ENCODE measurements around the gene MFRP.

DNA sequence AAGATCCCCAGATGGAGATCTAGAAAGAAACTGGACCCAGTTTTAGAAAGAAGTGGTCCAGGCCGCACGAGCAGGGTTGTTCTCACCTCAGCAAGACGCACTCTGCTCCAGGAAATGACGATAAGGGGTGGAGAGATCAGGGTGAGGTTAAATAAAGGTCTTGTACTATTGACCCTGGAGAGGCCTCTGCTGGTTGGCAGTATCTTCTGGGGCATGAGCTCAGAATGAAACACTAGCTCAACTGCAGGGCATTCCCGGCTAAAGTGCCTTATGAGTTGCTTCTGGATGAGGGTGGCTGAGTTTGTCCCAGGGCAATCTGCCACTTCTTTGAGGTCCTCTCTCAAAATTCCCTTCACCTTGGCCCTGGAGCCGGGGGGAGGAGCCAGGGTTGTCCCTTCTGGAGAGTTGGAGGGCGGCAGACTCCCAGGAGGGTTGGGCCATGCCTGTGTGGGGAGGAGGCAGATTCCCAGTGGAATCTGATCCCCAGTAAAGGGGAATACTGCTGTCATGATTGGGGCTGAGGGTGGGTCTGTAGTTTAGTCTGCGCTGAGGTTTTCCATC is 24.1 kb upstream of the MFRP start:
- TF ChIP-seq POLR2A (IDR thresholded peaks at IDR 0.05): no peak
- TF ChIP-seq, protein P1, sequence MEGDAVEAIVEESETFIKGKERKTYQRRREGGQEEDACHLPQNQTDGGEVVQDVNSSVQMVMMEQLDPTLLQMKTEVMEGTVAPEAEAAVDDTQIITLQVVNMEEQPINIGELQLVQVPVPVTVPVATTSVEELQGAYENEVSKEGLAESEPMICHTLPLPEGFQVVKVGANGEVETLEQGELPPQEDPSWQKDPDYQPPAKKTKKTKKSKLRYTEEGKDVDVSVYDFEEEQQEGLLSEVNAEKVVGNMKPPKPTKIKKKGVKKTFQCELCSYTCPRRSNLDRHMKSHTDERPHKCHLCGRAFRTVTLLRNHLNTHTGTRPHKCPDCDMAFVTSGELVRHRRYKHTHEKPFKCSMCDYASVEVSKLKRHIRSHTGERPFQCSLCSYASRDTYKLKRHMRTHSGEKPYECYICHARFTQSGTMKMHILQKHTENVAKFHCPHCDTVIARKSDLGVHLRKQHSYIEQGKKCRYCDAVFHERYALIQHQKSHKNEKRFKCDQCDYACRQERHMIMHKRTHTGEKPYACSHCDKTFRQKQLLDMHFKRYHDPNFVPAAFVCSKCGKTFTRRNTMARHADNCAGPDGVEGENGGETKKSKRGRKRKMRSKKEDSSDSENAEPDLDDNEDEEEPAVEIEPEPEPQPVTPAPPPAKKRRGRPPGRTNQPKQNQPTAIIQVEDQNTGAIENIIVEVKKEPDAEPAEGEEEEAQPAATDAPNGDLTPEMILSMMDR (IDR thresholded peaks at IDR 0.05): no peak
